WTC11 (cell line): ENCODE results near the gene DNM3. TPM values are rescaled to one million over a fixed set of nuclear protein-coding genes. Genes with fewer than 3 reads are reported as not detected.

Experiments used
- ATAC-seq: fragments of 200-7000 bp; cut with Tn5 transposase; 2 replicates; pipeline ENCODE4 v1.10.0; 2021; ENCODE audit warnings: mild to moderate bottlenecking, moderate library complexity
- CTCF ChIA-PET: fragments of 300-600 bp; sonication (Branson Sonifier 250); formaldehyde crosslinking; loops from one replicate; lab custom pipeline; 2021; ENCODE audit warnings: antibody characterized with exemption; lab: Charles Lee
- POLR2A ChIA-PET: fragments of 350-600 bp; sonication (Branson Sonifier 250); formaldehyde crosslinking; loops from one replicate; lab custom pipeline; 2021; ENCODE audit warnings: antibody characterized with exemption; lab: Charles Lee
- DNase-seq: peaks from one replicate; pipeline ENCODE4 v3.0.0; 2021; ENCODE audit warnings: low spot score
- H3K27ac Mint-ChIP-seq: 2 replicates; pipeline ENCODE4 v1.8.0; 2021; ENCODE audit warnings: mixed read lengths
- H3K27me3 Mint-ChIP-seq: 2 replicates; pipeline ENCODE4 v1.8.0; 2021; ENCODE audit warnings: low read depth, mild to moderate bottlenecking, moderate library complexity, mixed read lengths
- H3K36me3 Mint-ChIP-seq: 2 replicates; pipeline ENCODE4 v1.8.0; 2021; ENCODE audit warnings: mixed read lengths
- H3K4me1 Mint-ChIP-seq: 2 replicates; pipeline ENCODE4 v1.8.0; 2022; ENCODE audit warnings: mixed read lengths
- H3K4me3 Mint-ChIP-seq: 2 replicates; pipeline ENCODE4 v1.8.0; 2021; ENCODE audit warnings: mild to moderate bottlenecking, moderate library complexity, mixed read lengths
- H3K9me3 Mint-ChIP-seq: 2 replicates; pipeline ENCODE4 v1.8.0; 2021; ENCODE audit warnings: mixed read lengths
- CDX4 ChIP-seq: fragments of 250-450 bp; sonication (Bioruptor Pico); IDR thresholded peaks from 2 replicates; pipeline ENCODE4 v1.9.0; 2021; ENCODE audit warnings: moderate library complexity, mild to moderate bottlenecking, inconsistent platforms, borderline replicate concordance
- FOXK1 ChIP-seq: sonication (generic); formaldehyde crosslinking; IDR thresholded peaks from 2 replicates; pipeline ENCODE4 v1.8.0; 2022; ENCODE audit warnings: mild to moderate bottlenecking, moderate library complexity, missing genetic modification reagents
- MYBL2 ChIP-seq: sonication (generic); formaldehyde crosslinking; IDR thresholded peaks from 2 replicates; pipeline ENCODE4 v1.8.1; 2023; ENCODE audit warnings: mild to moderate bottlenecking, moderate library complexity, missing genetic modification reagents
- NFYB ChIP-seq: sonication (generic); formaldehyde crosslinking; conservative IDR thresholded peaks from 2 replicates; pipeline ENCODE4 v1.8.0; 2022; ENCODE audit warnings: low read depth, missing genetic modification reagents
- NR2C2 ChIP-seq: sonication (generic); formaldehyde crosslinking; IDR thresholded peaks from 2 replicates; pipeline ENCODE4 v1.8.0; 2022; ENCODE audit warnings: mild to moderate bottlenecking, missing genetic modification reagents
- OVOL2 ChIP-seq: fragments of 250-450 bp; sonication (Bioruptor Pico); IDR thresholded peaks from 2 replicates; pipeline ENCODE4 v1.9.0; 2021; ENCODE audit warnings: mild to moderate bottlenecking, borderline replicate concordance
- TEAD4 ChIP-seq: sonication (generic); formaldehyde crosslinking; IDR thresholded peaks from 2 replicates; pipeline ENCODE4 v1.8.0; 2022; ENCODE audit warnings: mild to moderate bottlenecking, missing genetic modification reagents
- TP53 ChIP-seq: sonication (generic); formaldehyde crosslinking; IDR thresholded peaks from 2 replicates; pipeline ENCODE4 v1.8.1; 2023; ENCODE audit warnings: mild to moderate bottlenecking, missing genetic modification reagents
- USF2 ChIP-seq: sonication (generic); formaldehyde crosslinking; IDR thresholded peaks from 2 replicates; pipeline ENCODE4 v1.8.1; 2023; ENCODE audit warnings: mild to moderate bottlenecking, missing genetic modification reagents, moderate library complexity
- ZBTB43 ChIP-seq: sonication (generic); formaldehyde crosslinking; IDR thresholded peaks from 2 replicates; pipeline ENCODE4 v1.8.1; 2023; ENCODE audit warnings: mild to moderate bottlenecking, missing genetic modification reagents
- ZNF219 ChIP-seq: sonication (generic); formaldehyde crosslinking; IDR thresholded peaks from 2 replicates; pipeline ENCODE4 v1.8.0; 2023; ENCODE audit warnings: missing genetic modification reagents, mild to moderate bottlenecking, borderline replicate concordance
- ZNF263 ChIP-seq: sonication (generic); formaldehyde crosslinking; IDR thresholded peaks from 2 replicates; pipeline ENCODE4 v1.8.1; 2022; ENCODE audit warnings: low read depth, mild to moderate bottlenecking, moderate library complexity, missing genetic modification reagents
- total RNA-seq: library from RNA; stranded (reverse); gene quantifications from 3 replicates; pipeline ENCODE4 v1.2.3, GENCODE V29; 2021
- TF ChIP-seq, protein P1 (sequence below): sonication (generic); formaldehyde crosslinking; IDR thresholded peaks from 2 replicates; pipeline ENCODE4 v1.8.1; 2023; ENCODE audit warnings: mild to moderate bottlenecking, moderate library complexity, missing genetic modification reagents
- TF ChIP-seq, protein P2 (sequence below): sonication (generic); formaldehyde crosslinking; IDR thresholded peaks from 2 replicates; pipeline ENCODE4 v1.8.0; 2022; ENCODE audit warnings: mild to moderate bottlenecking, missing genetic modification reagents
- TF ChIP-seq, protein P3 (sequence below): sonication (generic); formaldehyde crosslinking; IDR thresholded peaks from 2 replicates; pipeline ENCODE4 v1.8.0; 2022; ENCODE audit warnings: missing genetic modification reagents

The DNM3 gene
- total RNA-seq, 1 experiment from 2014 or later, result 1.9 TPM

DNA sequence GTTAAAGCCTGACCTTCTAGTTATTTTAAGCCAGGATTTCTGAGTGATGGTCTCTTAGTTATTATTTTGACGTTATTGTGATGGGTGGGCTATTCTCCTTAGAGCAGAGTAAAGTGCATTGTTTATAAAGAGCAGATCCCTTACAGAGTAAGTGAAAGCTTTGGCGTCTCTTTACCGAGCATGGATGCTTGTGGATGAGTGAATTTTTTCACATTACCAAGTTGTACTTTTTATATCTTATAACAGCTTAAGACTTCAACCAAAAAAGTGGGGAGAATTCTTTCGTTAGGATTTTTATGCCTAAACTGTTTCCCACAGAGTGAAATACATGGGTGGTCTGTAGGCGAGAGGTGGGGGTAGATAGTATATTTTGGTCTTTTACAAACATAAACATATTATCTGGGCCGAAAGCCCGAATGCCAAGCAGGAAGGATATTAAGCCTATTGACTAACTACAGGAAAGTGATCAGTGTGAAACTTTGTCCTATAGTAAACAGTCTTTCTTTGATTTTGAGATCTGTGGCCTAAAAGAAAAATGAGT is 300.1 kb downstream of the DNM3 start (continued):
- TF ChIP-seq CDX4, result 0 out of 2 replicates have a peak, but pooled peaks have one; percentile 58
- no peak for TF ChIP-seq NFYB (CRISPR knock-in tag)

DNA sequence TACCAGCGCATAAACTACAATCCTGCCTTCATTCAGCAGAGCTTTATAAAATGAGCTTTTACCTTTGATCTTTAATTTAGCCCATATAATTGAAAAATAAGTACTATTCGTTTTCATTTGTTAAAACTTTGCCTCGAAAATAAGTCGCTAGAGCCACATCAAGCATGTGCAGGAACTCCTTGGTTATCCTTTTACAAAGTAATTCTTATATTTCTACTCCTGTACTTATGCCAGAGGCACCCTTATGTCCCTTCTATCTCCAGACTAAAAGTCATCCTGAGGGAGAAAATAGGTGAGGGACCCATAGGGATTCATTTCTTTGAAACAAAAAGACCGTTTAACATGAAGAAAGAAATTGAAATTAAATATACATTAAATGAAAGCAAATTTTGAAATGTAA is 301.0 kb downstream of the DNM3 start:
- H3K4me1 Mint-ChIP-seq, result peaks cover 35% of the 10 kb centered on the region
- ChIA-PET POLR2A (no interaction called here), CTCF (interaction anchor here (1.5 kb wide), 1 partner anchor 257 kb away, joined by 5 read pairs; no protein-coding TSS in a partner anchor)
- DNase-seq (no peak), ATAC-seq (no peak)
- no peak overlapping the region for H3K4me3 Mint-ChIP-seq
- TF ChIP-seq ZBTB43 (CRISPR knock-in tag) (no peak), OVOL2 (CRISPR knock-in tag) (no peak), ZNF219 (CRISPR knock-in tag) (no peak), NFYB (CRISPR knock-in tag) (no peak), USF2 (no peak), TEAD4 (no peak), MYBL2 (CRISPR knock-in tag) (no peak), TP53 (no peak), ZNF263 (CRISPR knock-in tag) (no peak), NR2C2 (CRISPR knock-in tag) (no peak), FOXK1 (CRISPR knock-in tag) (no peak)
- TF ChIP-seq, protein P1, sequence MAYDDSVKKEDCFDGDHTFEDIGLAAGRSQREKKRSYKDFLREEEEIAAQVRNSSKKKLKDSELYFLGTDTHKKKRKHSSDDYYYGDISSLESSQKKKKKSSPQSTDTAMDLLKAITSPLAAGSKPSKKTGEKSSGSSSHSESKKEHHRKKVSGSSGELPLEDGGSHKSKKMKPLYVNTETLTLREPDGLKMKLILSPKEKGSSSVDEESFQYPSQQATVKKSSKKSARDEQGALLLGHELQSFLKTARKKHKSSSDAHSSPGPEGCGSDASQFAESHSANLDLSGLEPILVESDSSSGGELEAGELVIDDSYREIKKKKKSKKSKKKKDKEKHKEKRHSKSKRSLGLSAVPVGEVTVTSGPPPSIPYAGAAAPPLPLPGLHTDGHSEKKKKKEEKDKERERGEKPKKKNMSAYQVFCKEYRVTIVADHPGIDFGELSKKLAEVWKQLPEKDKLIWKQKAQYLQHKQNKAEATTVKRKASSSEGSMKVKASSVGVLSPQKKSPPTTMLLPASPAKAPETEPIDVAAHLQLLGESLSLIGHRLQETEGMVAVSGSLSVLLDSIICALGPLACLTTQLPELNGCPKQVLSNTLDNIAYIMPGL (CRISPR knock-in tag), result no peak
- TF ChIP-seq, protein P2, sequence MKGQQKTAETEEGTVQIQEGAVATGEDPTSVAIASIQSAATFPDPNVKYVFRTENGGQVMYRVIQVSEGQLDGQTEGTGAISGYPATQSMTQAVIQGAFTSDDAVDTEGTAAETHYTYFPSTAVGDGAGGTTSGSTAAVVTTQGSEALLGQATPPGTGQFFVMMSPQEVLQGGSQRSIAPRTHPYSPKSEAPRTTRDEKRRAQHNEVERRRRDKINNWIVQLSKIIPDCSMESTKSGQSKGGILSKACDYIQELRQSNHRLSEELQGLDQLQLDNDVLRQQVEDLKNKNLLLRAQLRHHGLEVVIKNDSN (CRISPR knock-in tag), result no peak
- TF ChIP-seq, protein P3, sequence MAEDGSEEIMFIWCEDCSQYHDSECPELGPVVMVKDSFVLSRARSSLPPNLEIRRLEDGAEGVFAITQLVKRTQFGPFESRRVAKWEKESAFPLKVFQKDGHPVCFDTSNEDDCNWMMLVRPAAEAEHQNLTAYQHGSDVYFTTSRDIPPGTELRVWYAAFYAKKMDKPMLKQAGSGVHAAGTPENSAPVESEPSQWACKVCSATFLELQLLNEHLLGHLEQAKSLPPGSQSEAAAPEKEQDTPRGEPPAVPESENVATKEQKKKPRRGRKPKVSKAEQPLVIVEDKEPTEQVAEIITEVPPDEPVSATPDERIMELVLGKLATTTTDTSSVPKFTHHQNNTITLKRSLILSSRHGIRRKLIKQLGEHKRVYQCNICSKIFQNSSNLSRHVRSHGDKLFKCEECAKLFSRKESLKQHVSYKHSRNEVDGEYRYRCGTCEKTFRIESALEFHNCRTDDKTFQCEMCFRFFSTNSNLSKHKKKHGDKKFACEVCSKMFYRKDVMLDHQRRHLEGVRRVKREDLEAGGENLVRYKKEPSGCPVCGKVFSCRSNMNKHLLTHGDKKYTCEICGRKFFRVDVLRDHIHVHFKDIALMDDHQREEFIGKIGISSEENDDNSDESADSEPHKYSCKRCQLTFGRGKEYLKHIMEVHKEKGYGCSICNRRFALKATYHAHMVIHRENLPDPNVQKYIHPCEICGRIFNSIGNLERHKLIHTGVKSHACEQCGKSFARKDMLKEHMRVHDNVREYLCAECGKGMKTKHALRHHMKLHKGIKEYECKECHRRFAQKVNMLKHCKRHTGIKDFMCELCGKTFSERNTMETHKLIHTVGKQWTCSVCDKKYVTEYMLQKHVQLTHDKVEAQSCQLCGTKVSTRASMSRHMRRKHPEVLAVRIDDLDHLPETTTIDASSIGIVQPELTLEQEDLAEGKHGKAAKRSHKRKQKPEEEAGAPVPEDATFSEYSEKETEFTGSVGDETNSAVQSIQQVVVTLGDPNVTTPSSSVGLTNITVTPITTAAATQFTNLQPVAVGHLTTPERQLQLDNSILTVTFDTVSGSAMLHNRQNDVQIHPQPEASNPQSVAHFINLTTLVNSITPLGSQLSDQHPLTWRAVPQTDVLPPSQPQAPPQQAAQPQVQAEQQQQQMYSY, result no peak
- no peaks in the 10 kb centered on the region for H3K36me3 Mint-ChIP-seq
- no peaks in the 10 kb centered on the region for H3K27me3 Mint-ChIP-seq
- no peak overlapping the region for H3K27ac Mint-ChIP-seq
- H3K9me3 Mint-ChIP-seq, result no peaks in the 10 kb centered on the region
